Thymus (tissue), 14 donors: ENCODE results near the gene GATC. TPM values are rescaled to one million over a fixed set of nuclear protein-coding genes. Genes with fewer than 3 reads are reported as not detected.

Experiments used
- DNase-seq, 9 donors: peaks; one replicate each; pipeline ENCODE4 v3.0.0-alpha.2; 2013; ENCODE audit warnings: low spot score in 9 of 9, low read depth in 6 of 9, missing footprints in 1 of 9
- H3K27ac ChIP-seq, 2 donors: one replicate each; pipeline ENCODE4 v1.5.1; 2013; ENCODE audit warnings: control low read depth in 1 of 2, low read depth in 1 of 2, low read length in 1 of 2, mild to moderate bottlenecking in 1 of 2, moderate library complexity in 1 of 2
- H3K27me3 ChIP-seq, 2 donors: one replicate each; pipeline ENCODE4 v1.5.1; 2013; ENCODE audit warnings: low read length in 1 of 2; ENCODE audit not compliant: control insufficient read depth in 2 of 2, insufficient read depth in 1 of 2
- H3K36me3 ChIP-seq, 2 donors: one replicate each; pipeline ENCODE4 v1.5.1; 2013; ENCODE audit warnings: low read length in 1 of 2, mild to moderate bottlenecking in 1 of 2, moderate library complexity in 1 of 2; ENCODE audit not compliant: control insufficient read depth in 2 of 2, insufficient read depth in 2 of 2
- H3K4me1 ChIP-seq, 2 donors: one replicate each; pipeline ENCODE4 v1.5.1; 2013; ENCODE audit warnings: low read length in 2 of 2; ENCODE audit not compliant: control insufficient read depth in 2 of 2, insufficient read depth in 2 of 2
- H3K4me3 ChIP-seq, 2 donors: one replicate each; pipeline ENCODE4 v1.5.1; 2013; ENCODE audit warnings: low read length in 2 of 2, control low read depth in 1 of 2, mild to moderate bottlenecking in 1 of 2
- H3K9me3 ChIP-seq, 2 donors: one replicate each; pipeline ENCODE4 v1.5.1; 2013; ENCODE audit warnings: low read length in 1 of 2, mild to moderate bottlenecking in 1 of 2; ENCODE audit not compliant: control insufficient read depth in 2 of 2, insufficient read depth in 1 of 2
- WGBS: extraction: QIAGEN DNeasy Blood & Tissue Kit; methylation state at CpG from one replicate; pipeline ENCODE4 v1.1.7; 2013; 5-methylcytosine and 5-hydroxymethylcytosine counted together
- long read RNA-seq, 10 donors: transcript quantifications; one replicate each; lab custom pipeline, GENCODE V29; 2026
- polyA plus RNA-seq: library from polyadenylated mRNA; stranded (reverse); fragments of 200-250 nt; gene quantifications from one replicate; pipeline ENCODE4 v1.2.3, GENCODE V29; 2013
- total RNA-seq: library from RNA; stranded (reverse); fragments of 120-200 nt; gene quantifications from one replicate; pipeline ENCODE4 v1.2.4, GENCODE V29; 2013
- donor health status: healthy.

GATC gene, protein sequence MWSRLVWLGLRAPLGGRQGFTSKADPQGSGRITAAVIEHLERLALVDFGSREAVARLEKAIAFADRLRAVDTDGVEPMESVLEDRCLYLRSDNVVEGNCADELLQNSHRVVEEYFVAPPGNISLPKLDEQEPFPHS
- total RNA-seq: 22.8 TPM
- polyA plus RNA-seq: 14.4 TPM
- long read RNA-seq, donor 1, full-length matches to known transcripts: 2 of 33 reads
- long read RNA-seq, donor 1, partial matches to known transcripts: 0 of 33 reads
- long read RNA-seq, donor 1, other reads (novel, unspliced or antisense): 31 of 33 reads
- long read RNA-seq, donor 2: 0 reads
- long read RNA-seq, donor 3, full-length matches to known transcripts: 24 of 24 reads
- long read RNA-seq, donor 3, partial matches to known transcripts: 0 of 24 reads
- long read RNA-seq, donor 3, other reads (novel, unspliced or antisense): 0 of 24 reads
- long read RNA-seq, donor 4, full-length matches to known transcripts: 5 of 5 reads
- long read RNA-seq, donor 4, partial matches to known transcripts: 0 of 5 reads
- long read RNA-seq, donor 4, other reads (novel, unspliced or antisense): 0 of 5 reads
- long read RNA-seq, donor 5, full-length matches to known transcripts: 27 of 544 reads
- long read RNA-seq, donor 5, partial matches to known transcripts: 62 of 544 reads
- long read RNA-seq, donor 5, other reads (novel, unspliced or antisense): 455 of 544 reads
- long read RNA-seq, donor 6, full-length matches to known transcripts: 18 of 432 reads
- long read RNA-seq, donor 6, partial matches to known transcripts: 129 of 432 reads
- long read RNA-seq, donor 6, other reads (novel, unspliced or antisense): 285 of 432 reads
- long read RNA-seq, donor 7, full-length matches to known transcripts: 9 of 419 reads
- long read RNA-seq, donor 7, partial matches to known transcripts: 129 of 419 reads
- long read RNA-seq, donor 7, other reads (novel, unspliced or antisense): 281 of 419 reads
- long read RNA-seq, donor 8, full-length matches to known transcripts: 6 of 6 reads
- long read RNA-seq, donor 8, partial matches to known transcripts: 0 of 6 reads
- long read RNA-seq, donor 8, other reads (novel, unspliced or antisense): 0 of 6 reads
- long read RNA-seq, donor 9, full-length matches to known transcripts: 7 of 230 reads
- long read RNA-seq, donor 9, partial matches to known transcripts: 73 of 230 reads
- long read RNA-seq, donor 9, other reads (novel, unspliced or antisense): 150 of 230 reads
- long read RNA-seq, donor 10, full-length matches to known transcripts: 8 of 8 reads
- long read RNA-seq, donor 10, partial matches to known transcripts: 0 of 8 reads
- long read RNA-seq, donor 10, other reads (novel, unspliced or antisense): 0 of 8 reads

DNA sequence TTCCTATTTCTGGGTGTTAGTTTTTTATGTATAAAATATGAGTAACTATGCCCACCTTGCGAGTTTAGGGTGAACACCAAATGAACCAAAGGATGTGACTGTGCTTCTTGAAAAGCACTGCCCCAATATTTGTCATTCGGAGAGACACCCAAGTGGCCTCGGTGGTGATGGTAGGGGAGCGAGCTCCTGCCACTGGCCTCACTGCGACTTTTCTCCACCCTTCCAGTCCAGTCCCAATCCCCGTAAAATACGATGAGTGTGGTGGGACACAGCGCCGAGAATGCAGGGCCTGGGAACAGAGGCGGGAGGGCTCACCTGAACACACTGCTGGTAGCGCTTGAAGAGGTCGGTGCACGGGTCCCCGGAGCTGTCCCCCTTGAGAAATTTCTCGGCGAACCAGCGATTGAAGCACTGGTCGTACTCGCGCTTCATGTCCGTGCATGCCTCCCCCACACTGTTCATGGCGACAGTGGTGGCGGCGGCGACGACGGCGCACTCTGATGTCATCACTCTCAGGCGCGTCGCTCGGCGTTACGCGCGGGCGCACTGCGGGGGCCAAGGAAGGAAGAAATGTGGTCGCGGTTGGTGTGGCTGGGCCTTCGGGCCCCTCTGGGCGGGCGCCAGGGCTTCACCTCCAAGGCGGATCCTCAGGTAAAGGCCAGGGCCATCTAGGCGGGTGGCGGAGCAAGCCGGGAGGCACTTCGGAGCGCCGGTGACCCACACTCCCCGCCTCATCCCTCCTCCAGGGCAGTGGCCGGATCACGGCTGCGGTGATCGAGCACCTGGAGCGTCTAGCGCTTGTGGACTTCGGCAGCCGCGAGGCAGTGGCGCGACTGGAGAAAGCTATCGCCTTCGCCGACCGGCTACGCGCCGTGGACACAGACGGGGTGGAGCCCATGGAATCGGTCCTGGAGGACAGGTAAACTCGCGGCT is at the start of gene GATC, which contains the start of gene TRIAP1:
Gene GATC, plus strand, starts transcription at position 534 of the 933 bp plus-strand sequence. Its CDS starts 37 bp downstream, at position 571.
Gene TRIAP1, minus strand, starts transcription at position 474 of the 933 bp plus-strand sequence. Its CDS starts 12 bp downstream, at position 462.
- under 1% methylated on average over 73 of the region's 73 CpGs for WGBS
- Histone ChIP-seq H3K27me3 (no peaks in the 10 kb centered on the region), H3K36me3 (peaks cover 24 to 45% of the 10 kb centered on the region in 2 donors), H3K9me3 (peaks cover 0 to 2% of the 10 kb centered on the region in 2 donors), H3K27ac (peak within 1 kb of the TSS; percentile 79 to 90), H3K4me1 (peaks cover 4 to 22% of the 10 kb centered on the region in 2 donors), H3K4me3 (peak within 1 kb of the TSS; percentile 94 to 96)
- DNase-seq: peak in 7 of 9 donors; percentile 75 to 91 (median 86)

DNA sequence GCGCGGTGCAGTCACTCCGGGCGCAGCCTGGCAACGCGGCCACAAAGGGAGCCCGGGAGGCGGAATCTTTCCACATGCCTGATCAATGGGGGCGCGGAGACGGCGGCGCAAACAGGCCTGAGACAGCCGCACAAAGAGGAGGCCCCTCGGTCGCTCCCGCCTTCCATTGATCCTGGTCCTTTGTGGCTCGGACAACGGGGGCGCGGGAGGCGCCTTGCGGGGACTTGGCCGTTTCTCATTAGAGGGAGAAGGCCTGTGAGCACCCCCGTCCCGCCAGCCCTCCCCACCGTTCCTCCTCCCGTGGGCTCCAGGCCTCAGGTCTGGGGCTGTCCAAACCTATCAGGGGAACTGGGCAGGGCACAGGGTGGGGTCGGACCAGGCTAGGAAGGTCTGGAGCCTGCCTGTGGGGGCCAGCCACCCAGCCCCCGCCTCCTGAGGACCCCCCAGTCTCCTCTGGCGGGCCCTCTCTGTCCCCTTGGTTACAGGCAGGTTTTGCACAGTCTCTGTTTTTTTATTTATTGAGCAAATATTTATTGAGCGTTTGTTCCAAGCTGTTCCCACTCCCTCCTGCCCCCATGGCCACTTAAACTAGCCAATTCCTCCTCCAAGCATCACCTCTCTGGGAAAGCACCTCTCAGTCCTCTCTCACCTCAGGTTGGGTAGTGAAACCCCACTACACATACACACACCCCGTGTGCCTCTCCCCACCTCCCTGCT is 48.3 kb upstream of the GATC start:
- H3K27me3 ChIP-seq: peaks cover 0 to 69% of the 10 kb centered on the region in 2 donors
- no peak overlapping the region for H3K4me3 ChIP-seq
- H3K27ac ChIP-seq: no peak overlapping the region
- 76% methylated on average over 33 of the region's 33 CpGs for WGBS
- no peaks in the 10 kb centered on the region for H3K4me1 ChIP-seq
- H3K36me3 ChIP-seq: no peaks in the 10 kb centered on the region
- no peak for DNase-seq
- peaks cover 0 to 3% of the 10 kb centered on the region in 2 donors for H3K9me3 ChIP-seq

DNA sequence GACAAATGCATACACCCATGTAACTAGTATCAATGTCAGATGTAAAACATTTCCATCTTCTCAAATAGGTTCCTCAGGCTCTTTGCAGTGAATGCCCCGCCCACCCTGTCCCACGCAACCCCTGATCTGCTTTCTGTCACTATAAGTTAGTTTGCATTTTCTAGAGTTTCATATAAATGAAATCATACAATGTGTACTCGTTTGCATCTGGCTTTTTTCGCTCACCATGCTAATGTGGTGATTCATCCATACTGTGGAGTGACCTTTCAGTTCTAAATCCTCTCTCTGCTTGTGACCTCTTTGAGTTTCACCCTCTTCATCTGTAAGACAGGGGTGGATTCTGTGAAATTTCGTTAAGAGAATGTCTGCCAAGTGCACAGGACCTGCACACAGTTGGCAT is 46.7 kb upstream of the GATC start:
- Histone ChIP-seq H3K4me3 (no peak overlapping the region), H3K36me3 (no peaks in the 10 kb centered on the region), H3K27me3 (peaks cover 0 to 63% of the 10 kb centered on the region in 2 donors), H3K9me3 (peaks cover 0 to 10% of the 10 kb centered on the region in 2 donors), H3K4me1 (no peaks in the 10 kb centered on the region), H3K27ac (no peak overlapping the region)
- 86% methylated on average over 5 of the region's 5 CpGs for WGBS
- no peak for DNase-seq

DNA sequence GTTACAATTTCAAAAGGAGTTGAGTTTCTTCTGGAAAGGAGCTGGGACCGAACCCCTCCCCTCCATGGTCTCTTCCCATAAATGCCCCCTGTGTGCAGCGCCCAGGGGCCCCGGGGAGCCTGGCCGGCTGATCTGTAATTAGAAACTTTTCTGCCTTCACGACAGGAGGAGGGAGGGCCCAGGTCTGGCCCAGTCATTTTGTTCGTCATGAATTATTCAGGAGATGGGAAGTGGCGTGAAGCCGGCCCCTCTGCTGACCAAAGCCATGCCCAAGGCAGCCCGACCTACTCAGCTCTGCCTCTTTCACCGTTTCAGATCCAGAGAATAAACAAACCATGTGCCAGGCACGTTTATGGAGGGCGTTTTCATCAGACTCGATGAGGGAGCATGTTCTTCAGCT is 44.0 kb upstream of the GATC start:
- Histone ChIP-seq H3K27ac (no peak overlapping the region), H3K4me1 (no peaks in the 10 kb centered on the region), H3K9me3 (peaks cover 0 to 10% of the 10 kb centered on the region in 2 donors), H3K36me3 (no peaks in the 10 kb centered on the region), H3K4me3 (no peak overlapping the region), H3K27me3 (peaks cover 0 to 41% of the 10 kb centered on the region in 2 donors)
- 64% methylated on average over 13 of the region's 13 CpGs for WGBS
- DNase-seq: no peak

DNA sequence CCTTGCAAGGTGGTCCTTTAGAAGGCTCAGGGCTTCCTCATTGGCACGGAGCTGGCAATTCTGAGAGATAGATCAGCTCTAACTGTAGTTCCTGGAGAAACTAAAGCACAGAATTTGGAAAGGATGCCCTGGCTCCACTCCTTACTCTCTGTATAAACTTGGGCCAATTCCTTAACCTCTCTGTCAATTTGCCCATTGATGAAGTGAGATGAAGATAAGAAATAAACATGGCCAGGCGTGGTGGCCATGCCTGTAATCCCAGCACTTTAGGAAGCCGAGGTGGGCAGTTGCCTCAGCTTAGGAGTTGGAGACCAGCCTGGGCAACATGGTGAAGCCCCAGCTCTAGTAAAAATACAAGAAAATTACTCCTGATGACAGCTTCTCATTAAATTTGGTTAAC is 42.4 kb upstream of the GATC start:
- no peaks in the 10 kb centered on the region for H3K4me1 ChIP-seq
- peaks cover 0 to 27% of the 10 kb centered on the region in 2 donors for H3K27me3 ChIP-seq
- H3K27ac ChIP-seq: no peak overlapping the region
- DNase-seq: no peak
- no peaks in the 10 kb centered on the region for H3K36me3 ChIP-seq
- 92% methylated on average over 3 of the region's 3 CpGs for WGBS
- peaks cover 0 to 10% of the 10 kb centered on the region in 2 donors for H3K9me3 ChIP-seq
- no peak overlapping the region for H3K4me3 ChIP-seq

DNA sequence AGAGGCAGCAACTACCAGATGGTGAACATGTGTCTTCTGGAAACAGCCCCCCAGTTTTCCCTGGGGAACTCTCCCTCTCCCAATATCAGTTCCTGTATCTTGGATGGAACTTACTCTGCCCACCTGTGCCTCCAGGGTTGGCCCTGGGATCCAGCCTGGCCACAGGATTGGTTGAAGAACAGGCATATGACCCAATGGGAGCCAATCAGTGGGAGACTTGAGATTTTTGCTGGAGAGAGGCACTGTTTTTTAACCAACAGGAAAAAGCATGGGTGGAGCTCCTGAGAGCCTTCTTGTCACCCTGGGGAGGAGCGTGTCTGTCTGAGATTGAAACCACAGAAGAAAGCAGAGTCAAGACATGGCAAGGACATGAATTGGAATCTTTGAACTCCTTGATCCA is 42.0 kb upstream of the GATC start:
- Histone ChIP-seq H3K9me3 (peaks cover 0 to 10% of the 10 kb centered on the region in 2 donors), H3K4me3 (no peak overlapping the region), H3K4me1 (no peaks in the 10 kb centered on the region), H3K27ac (no peak overlapping the region), H3K36me3 (no peaks in the 10 kb centered on the region), H3K27me3 (peaks cover 0 to 26% of the 10 kb centered on the region in 2 donors)
- WGBS: 74% methylated on average over 1 of the region's 1 CpG
- DNase-seq: no peak

DNA sequence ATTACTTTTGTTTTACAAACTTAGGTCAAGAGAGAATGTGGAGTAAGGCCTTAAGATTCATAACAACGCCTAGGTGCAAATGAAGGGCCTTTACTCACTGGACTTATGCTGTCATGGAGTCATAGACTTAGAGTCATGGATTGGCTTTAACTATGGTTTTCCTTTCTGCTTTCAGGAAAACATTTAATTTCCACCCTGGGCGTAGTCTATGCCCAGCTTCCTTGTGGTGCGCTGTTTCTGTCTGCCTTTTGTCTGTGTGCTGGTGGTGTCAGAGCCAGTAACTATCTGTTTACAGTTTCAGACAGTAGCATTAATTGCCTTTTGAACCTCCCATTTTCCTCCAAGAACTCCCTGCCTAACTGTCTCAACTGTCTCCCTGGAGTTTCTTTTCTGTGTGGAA is 40.2 kb upstream of the GATC start:
- Histone ChIP-seq H3K9me3 (peaks cover 0 to 10% of the 10 kb centered on the region in 2 donors), H3K4me1 (no peaks in the 10 kb centered on the region), H3K27ac (no peak overlapping the region), H3K4me3 (no peak overlapping the region), H3K27me3 (peaks cover 0 to 23% of the 10 kb centered on the region in 2 donors), H3K36me3 (no peaks in the 10 kb centered on the region)
- WGBS: 99% methylated on average over 3 of the region's 3 CpGs
- no peak for DNase-seq
